GM21528 (cell line): Measurements from ENCODE around the gene MAFG.

Experiments used
- ATAC-seq: cut with Tn5 transposase; IDR thresholded peaks from one replicate; pipeline ENCODE4 v1.9.1; 2021; ENCODE audit warnings: mild to moderate bottlenecking, moderate library complexity; ENCODE audit not compliant: unreplicated experiment, low FRiP score

The MAFG gene

GRCh38 chr17:81870981-81871386 lies 56.6 kb downstream of the MAFG start, which contains the start of gene ARHGDIA:
TSS of gene ARHGDIA (minus strand) at chr17:81871337. CDS start at chr17:81869930, 1,407 bp downstream.
- ATAC-seq = peak; percentile 17

- peak; percentile 8 for ATAC-seq
Measured at GRCh38 chr17:81870131-81870980, 57.2 kb downstream of the MAFG start.

GRCh38 chr17:81869221-81870130 lies 58.1 kb downstream of the MAFG start:
- ATAC-seq = no peak

DNA sequence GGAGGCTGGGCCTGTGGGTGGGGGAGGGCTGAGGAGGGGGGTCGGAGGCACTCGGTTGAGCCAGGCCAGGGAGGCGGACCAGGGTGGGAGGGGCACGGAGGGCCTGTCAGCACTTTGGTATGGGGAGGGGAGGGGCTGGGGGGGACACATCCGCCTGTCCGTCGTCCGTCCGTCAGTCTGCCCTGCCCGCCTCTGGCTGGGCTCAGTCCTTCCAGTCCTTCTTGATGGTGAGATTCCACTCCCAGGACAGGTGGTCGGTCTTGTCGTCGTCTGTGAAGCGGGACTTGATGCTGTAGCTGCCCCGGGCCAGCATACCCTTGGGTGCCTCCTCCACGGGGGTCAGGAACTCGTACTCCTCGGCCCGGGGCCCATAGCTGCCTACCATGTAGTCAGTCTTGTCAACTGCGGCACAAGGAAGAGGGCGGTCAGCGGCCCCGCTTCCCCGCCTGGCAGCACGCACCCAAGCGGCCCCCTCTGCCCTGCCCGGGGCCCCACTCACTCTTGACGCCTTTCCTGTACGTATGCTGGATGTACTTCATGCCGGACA lies 58.8 kb downstream of the MAFG start:
- no peak for ATAC-seq
